IgD-negative memory B cell (primary cell): Measurements from ENCODE around the gene NXPE3. TPM values are rescaled to one million over a fixed set of nuclear protein-coding genes. Genes with fewer than 3 reads are reported as not detected.
"Not testable (repeated sequence)": the region's sequence is repeated elsewhere in the genome, so short reads cannot be mapped to it uniquely, and the experiment has no call there.

Experiments used
- H3K27ac Mint-ChIP-seq, 3 donors: one replicate each; pipeline ENCODE4 v1.8.0; 2020 to 2022; ENCODE audit warnings: mild to moderate bottlenecking in 3 of 3, mixed read lengths in 3 of 3, moderate library complexity in 1 of 3
- H3K27me3 Mint-ChIP-seq: one replicate; pipeline ENCODE4 v1.8.0; 2021; ENCODE audit warnings: mixed read lengths
- H3K36me3 Mint-ChIP-seq: one replicate; pipeline ENCODE4 v1.8.0; 2020; ENCODE audit warnings: mild to moderate bottlenecking, mixed read lengths
- H3K4me1 Mint-ChIP-seq, 3 donors: one replicate each; pipeline ENCODE4 v1.8.0; 2020 to 2022; ENCODE audit warnings: mixed read lengths in 3 of 3, mild to moderate bottlenecking in 1 of 3
- H3K4me3 Mint-ChIP-seq, 4 donors: one replicate each; pipeline ENCODE4 v1.8.0; 2020 to 2022; ENCODE audit warnings: mild to moderate bottlenecking in 4 of 4, mixed read lengths in 4 of 4, moderate library complexity in 3 of 4
- H3K9me3 Mint-ChIP-seq, 3 donors: one replicate each; pipeline ENCODE4 v1.8.0; 2020 to 2021; ENCODE audit warnings: mixed read lengths in 3 of 3, mild to moderate bottlenecking in 1 of 3
- polyA plus RNA-seq: library from polyadenylated mRNA; unstranded; fragments of 300-500 nt; fragmentation: Illumina TruSeq; gene quantifications from one replicate; pipeline ENCODE4 v1.2.3, GENCODE V29; 2021

The NXPE3 gene
- polyA plus RNA-seq, 1 donor from 2014 or later, result 30.4 TPM

DNA sequence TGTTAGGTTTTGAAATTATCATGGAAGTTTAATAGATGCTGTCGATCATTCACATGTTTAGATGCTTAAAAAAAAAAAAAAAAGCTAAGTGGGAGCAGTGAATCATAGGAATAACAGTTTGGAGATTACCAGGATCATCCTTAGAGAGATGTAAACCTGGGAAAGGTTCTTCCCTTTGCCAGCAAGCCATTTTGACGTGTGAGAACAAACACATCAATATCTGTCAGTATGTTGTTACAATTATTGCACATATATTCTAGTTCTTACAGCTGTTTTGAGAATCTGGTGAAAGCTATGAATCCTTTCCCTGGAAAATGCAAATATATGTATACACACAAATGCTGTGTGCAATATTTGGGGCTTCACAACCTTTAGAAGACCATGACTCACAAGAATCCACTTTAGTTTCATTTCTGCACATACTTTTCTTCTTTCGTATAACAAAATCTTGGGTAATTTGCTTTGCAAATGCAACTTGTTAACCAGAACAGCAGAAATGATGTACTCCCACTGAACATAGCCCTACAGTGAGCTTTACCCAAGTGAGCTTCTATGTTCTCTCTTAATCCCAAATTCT is 82.3 kb downstream of the NXPE3 start:
- H3K36me3 Mint-ChIP-seq, result peaks cover 17% of the 10 kb centered on the region
- peaks cover 26 to 46% (median 34%) of the 10 kb centered on the region in 3 donors for H3K4me1 Mint-ChIP-seq
- H3K27ac Mint-ChIP-seq, result peak overlapping the region in 2 of 3 donors; percentile 21 to 73
- peaks cover 0 to 1% (median 0%) of the 10 kb centered on the region in 3 donors for H3K9me3 Mint-ChIP-seq
- H3K27me3 Mint-ChIP-seq, result no peaks in the 10 kb centered on the region
- H3K4me3 Mint-ChIP-seq, result peak overlapping the region in 3 of 4 donors; percentile 0 to 70 (median 29)

- H3K9me3 Mint-ChIP-seq, result peaks cover 0 to 1% (median 0%) of the 10 kb centered on the region in 3 donors
- no peaks in the 10 kb centered on the region for H3K27me3 Mint-ChIP-seq
- peak overlapping the region in 3 of 4 donors; percentile 0 to 70 (median 29) for H3K4me3 Mint-ChIP-seq
- H3K36me3 Mint-ChIP-seq, result peaks cover 17% of the 10 kb centered on the region
- peak overlapping the region in 1 of 3 donors; percentile 11 for H3K27ac Mint-ChIP-seq
- H3K4me1 Mint-ChIP-seq, result peaks cover 26 to 46% (median 34%) of the 10 kb centered on the region in 3 donors
These were observed 82.9 kb downstream of the NXPE3 start for GRCh38 chr3:101861789-101862415.

GRCh38 chr3:101862416-101863165 is 83.6 kb downstream of the NXPE3 start:
- Mint-ChIP-seq H3K27me3 (no peaks in the 10 kb centered on the region), H3K4me3 (no peak overlapping the region), H3K27ac (peak overlapping the region in 2 of 3 donors; percentile 11 to 36), H3K4me1 (peaks cover 26 to 48% (median 31%) of the 10 kb centered on the region in 3 donors), H3K9me3 (peaks cover 0 to 1% (median 0%) of the 10 kb centered on the region in 3 donors), H3K36me3 (peaks cover 15% of the 10 kb centered on the region)

DNA sequence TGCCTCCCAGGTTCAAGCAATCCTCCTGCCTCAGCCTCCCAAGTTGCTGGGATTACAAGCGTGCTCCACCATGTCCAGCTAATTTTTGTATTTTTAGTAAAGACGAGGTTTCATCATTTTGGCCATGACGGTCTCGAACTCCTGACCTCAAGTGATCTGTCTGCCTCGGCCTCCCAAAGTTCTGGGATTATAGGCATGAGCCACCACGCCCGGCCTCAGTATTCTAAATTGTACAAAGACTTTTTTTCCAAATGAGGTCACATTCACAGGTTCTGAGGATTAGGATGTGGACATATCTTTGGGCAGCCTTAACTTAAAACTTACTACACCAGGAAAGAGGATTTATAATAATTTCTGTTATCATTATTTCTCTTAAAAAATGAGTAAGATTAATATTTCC is 85.9 kb downstream of the NXPE3 start:
- not testable (repeated sequence) for H3K4me3 Mint-ChIP-seq, H3K27ac Mint-ChIP-seq, H3K9me3 Mint-ChIP-seq, H3K36me3 Mint-ChIP-seq, H3K27me3 Mint-ChIP-seq
- H3K4me1 Mint-ChIP-seq, result peaks cover 21 to 37% (median 30%) of the 10 kb centered on the region in 3 donors

DNA sequence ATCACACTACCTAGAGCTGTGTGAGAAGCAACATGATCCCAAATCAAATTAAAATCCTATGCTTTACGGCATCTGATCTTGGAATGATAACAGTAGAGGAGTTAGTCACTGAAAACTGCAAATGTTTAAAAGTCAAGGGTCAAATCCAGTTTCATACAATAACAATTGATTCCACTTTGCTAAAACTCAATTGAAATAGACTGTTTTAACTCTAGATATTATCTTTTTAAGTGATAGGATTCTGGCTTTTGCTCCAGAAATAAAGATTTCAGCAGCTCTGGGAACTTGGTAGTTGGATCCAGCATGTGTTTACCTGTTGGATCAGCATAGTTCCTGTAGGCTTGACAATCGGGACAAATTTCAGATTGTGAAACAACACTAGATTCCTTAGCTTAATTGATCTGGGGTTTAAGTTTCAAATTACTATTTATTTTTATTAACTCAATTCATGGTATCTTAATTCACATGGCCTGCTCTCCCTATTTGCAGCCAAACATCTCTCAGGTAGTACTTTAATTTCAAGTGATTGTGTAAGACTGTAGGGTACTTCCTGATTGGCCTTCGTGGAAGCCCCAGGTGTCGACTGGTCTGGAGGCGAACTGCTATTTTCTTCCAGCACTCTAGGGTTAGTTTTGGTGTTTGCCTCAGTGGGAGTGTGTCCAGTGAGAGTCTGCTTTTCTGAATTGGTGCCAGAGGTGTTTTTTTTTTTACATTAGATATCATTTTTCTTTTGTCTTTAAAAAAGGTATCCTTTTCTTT is 86.9 kb downstream of the NXPE3 start:
- no peak overlapping the region for H3K4me3 Mint-ChIP-seq
- no peaks in the 10 kb centered on the region for H3K9me3 Mint-ChIP-seq
- H3K4me1 Mint-ChIP-seq, result peaks cover 19 to 31% (median 27%) of the 10 kb centered on the region in 3 donors

DNA sequence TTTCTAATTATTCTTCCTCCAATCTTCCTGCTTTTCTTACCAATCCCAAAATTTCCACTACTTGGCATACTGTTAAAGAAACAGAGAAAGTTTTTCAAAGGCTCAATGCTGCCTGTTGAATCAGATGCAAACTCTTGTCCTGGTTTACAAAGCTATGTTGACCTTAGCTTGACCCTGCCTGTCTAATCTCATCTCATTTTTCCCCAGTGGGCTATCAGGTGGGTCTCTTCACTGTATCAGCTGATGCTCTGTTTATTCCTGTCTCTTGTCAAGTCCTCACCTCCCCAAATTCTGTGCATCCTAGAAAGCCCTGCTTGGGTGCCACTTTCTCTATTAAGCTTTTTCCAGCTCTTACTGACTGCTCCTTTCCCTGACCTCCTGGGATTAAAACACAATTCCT is 88.5 kb downstream of the NXPE3 start:
- Mint-ChIP-seq H3K4me3 (no peak overlapping the region), H3K27me3 (no peaks in the 10 kb centered on the region), H3K4me1 (peaks cover 6 to 16% (median 15%) of the 10 kb centered on the region in 3 donors), H3K9me3 (no peaks in the 10 kb centered on the region), H3K27ac (no peak overlapping the region), H3K36me3 (no peaks in the 10 kb centered on the region)

More for the DNA sequence above, 86.9 kb downstream of the NXPE3 start:
- no peaks in the 10 kb centered on the region for H3K27me3 Mint-ChIP-seq
- H3K36me3 Mint-ChIP-seq, result no peaks in the 10 kb centered on the region
- H3K27ac Mint-ChIP-seq, result peak overlapping the region in 1 of 3 donors; percentile 80

- Mint-ChIP-seq H3K9me3 (no peaks in the 10 kb centered on the region), H3K4me1 (peaks cover 6 to 16% (median 13%) of the 10 kb centered on the region in 3 donors), H3K4me3 (no peak overlapping the region), H3K27ac (no peak overlapping the region), H3K27me3 (no peaks in the 10 kb centered on the region), H3K36me3 (no peaks in the 10 kb centered on the region)
These were observed 89.0 kb downstream of the NXPE3 start for GRCh38 chr3:101867996-101868395.

GRCh38 chr3:101868534-101869464 is 89.8 kb downstream of the NXPE3 start:
- Mint-ChIP-seq H3K9me3 (no peaks in the 10 kb centered on the region), H3K4me1 (peaks cover 6 to 16% (median 10%) of the 10 kb centered on the region in 3 donors), H3K27me3 (no peaks in the 10 kb centered on the region), H3K27ac (peak overlapping the region in 2 of 3 donors; percentile 10 to 29), H3K4me3 (no peak overlapping the region), H3K36me3 (no peaks in the 10 kb centered on the region)

- Mint-ChIP-seq H3K36me3 (no peaks in the 10 kb centered on the region), H3K9me3 (no peaks in the 10 kb centered on the region), H3K4me3 (no peak overlapping the region), H3K4me1 (peaks cover 6 to 16% (median 10%) of the 10 kb centered on the region in 3 donors), H3K27me3 (no peaks in the 10 kb centered on the region), H3K27ac (no peak overlapping the region)
These were observed 91.1 kb downstream of the NXPE3 start for GRCh38 chr3:101870138-101870537.

DNA sequence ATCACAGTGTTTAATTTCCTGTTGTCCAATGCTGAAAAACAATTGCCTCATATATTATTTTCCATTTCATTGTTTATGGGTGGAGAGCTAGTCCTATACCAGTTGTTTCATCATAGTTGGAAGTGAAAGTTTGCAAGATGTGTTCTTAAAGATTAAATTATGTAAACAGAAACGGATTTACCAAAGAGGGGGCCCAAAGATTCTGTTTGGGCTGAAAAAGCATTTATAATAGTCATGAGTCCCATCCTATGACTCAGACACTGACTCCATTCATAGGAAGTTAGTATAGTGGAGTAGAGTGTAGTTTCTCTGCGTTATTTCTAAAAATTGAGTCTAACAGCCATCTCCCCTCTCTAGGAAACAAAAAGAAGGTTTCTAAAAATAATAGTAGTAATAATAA is 94.6 kb downstream of the NXPE3 start:
- Mint-ChIP-seq H3K4me1 (peaks cover 6 to 14% (median 10%) of the 10 kb centered on the region in 3 donors), H3K27me3 (no peaks in the 10 kb centered on the region), H3K4me3 (no peak overlapping the region), H3K36me3 (no peaks in the 10 kb centered on the region), H3K9me3 (no peaks in the 10 kb centered on the region), H3K27ac (no peak overlapping the region)

- H3K4me1 Mint-ChIP-seq, result peaks cover 8 to 19% (median 14%) of the 10 kb centered on the region in 3 donors
- H3K27me3 Mint-ChIP-seq, result no peaks in the 10 kb centered on the region
- no peak overlapping the region for H3K27ac Mint-ChIP-seq
- H3K9me3 Mint-ChIP-seq, result no peaks in the 10 kb centered on the region
- H3K4me3 Mint-ChIP-seq, result no peak overlapping the region
- H3K36me3 Mint-ChIP-seq, result no peaks in the 10 kb centered on the region
These were observed 97.1 kb downstream of the NXPE3 start for GRCh38 chr3:101876142-101876541.
